ENCODE measurements around the gene IKZF1.

IKZF1 gene

GRCh38 chr7:50282813-50283605 lies 21.5 kb upstream of the IKZF1 start:
- no peak for DNase-seq (ENCODE audit: low read depth in 2 of 2, low spot score in 1 of 2)

- DNase-seq (ENCODE audit: low read depth in 2 of 2, low spot score in 1 of 2), result no peak
These were observed 20.8 kb upstream of the IKZF1 start for GRCh38 chr7:50283731-50284130.

DNA sequence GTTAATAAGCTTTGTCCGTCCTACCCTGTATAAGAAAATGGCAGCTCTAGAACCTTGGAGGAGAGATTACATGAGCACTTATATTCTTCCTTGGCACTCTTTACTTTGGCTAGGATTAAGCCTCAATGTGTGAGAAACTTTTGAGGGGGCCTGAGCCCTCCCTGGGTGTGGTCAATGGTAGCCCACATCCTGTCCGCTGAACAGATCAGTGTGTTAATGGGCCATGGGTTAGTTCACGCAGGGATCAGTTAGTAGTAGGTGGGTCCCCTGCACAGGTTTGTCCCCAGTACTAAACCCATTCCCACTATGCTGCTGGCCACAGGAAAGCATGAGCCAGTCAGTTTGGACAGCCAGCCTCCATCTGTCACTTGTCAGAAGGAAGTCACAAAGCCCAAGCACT lies 20.2 kb upstream of the IKZF1 start:
- no peak for DNase-seq (ENCODE audit: low read depth in 2 of 2, low spot score in 1 of 2)

DNA sequence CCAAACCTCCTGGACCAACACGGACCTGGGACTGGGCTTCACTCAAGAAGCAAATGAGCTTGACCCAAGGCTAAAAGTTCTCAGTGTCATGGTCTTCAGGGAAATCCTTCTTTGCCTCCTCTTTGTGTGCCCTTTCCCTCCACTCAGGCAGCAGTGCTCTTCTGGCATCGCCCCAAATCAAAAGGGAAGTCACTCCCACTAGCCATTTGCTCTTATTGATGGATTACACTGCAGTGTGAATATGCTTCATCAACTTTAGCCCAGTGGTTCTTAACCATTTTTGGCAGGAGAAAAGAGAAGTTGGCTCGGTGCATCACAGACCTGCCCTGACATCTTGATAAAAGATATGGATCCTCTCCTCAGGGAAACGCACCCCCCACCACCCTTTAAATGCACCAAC lies 19.2 kb upstream of the IKZF1 start:
- no peak for DNase-seq (ENCODE audit: low read depth in 2 of 2, low spot score in 1 of 2)

- no peak for DNase-seq (ENCODE audit: low read depth in 2 of 2, low spot score in 1 of 2)
These were observed 17.4 kb upstream of the IKZF1 start for GRCh38 chr7:50287129-50287528.

- DNase-seq (ENCODE audit: low read depth in 2 of 2, low spot score in 1 of 2), result no peak
These were observed 12.3 kb upstream of the IKZF1 start for GRCh38 chr7:50292165-50292757.

GRCh38 chr7:50292763-50293162 lies 11.8 kb upstream of the IKZF1 start:
- no peak for DNase-seq (ENCODE audit: low read depth in 2 of 2, low spot score in 1 of 2)

GRCh38 chr7:50293509-50294179 lies 10.9 kb upstream of the IKZF1 start:
- no peak for DNase-seq (ENCODE audit: low read depth in 2 of 2, low spot score in 1 of 2)

- no peak for DNase-seq (ENCODE audit: low read depth in 2 of 2, low spot score in 1 of 2)
These were observed 9.4 kb upstream of the IKZF1 start for GRCh38 chr7:50295133-50295532.

DNA sequence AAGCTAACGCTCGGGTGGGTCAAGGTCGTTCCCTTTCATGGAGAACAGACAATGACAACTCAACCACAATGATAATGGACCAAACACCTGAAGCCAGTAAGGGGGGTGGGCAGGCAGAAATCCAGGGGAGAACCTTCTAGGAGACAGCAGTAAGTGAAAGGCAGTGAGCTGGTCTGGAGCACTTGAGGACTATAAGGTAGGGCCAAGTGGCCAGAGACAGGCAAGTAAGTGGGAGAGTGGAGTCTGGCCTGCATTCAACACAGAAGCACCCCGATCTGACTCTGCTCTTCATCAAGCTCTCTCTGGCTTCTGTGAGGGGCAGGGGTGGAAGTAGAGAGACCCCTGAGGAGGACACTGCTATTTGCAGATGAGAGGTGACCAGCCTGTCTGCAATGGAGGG lies 7.7 kb upstream of the IKZF1 start:
- no peak for DNase-seq (ENCODE audit: low read depth in 2 of 2, low spot score in 1 of 2)

- no peak for DNase-seq (ENCODE audit: low read depth in 2 of 2, low spot score in 1 of 2)
These were observed 5.5 kb upstream of the IKZF1 start for GRCh38 chr7:50298811-50299562.

DNA sequence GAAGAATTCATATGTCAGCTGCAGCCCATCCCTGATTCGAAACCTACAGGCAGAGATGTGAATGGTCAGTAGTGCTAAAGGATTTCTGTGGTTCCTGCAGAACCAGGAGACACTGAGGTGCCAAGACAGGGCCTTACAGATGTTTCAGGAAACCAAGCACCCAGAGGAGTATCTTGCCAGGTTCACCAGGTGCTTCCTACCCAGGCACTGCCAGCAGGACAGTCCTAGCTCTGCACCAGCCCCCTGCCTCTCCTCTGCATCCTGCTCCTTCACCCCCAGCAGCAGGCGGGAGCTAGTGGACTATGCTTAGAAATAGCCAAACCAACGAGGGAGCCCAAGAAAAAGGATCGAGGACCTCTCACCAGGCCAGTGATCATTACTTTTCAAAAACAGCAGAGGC lies 4.2 kb upstream of the IKZF1 start:
- no peak for DNase-seq (ENCODE audit: low read depth in 2 of 2, low spot score in 1 of 2)

DNA sequence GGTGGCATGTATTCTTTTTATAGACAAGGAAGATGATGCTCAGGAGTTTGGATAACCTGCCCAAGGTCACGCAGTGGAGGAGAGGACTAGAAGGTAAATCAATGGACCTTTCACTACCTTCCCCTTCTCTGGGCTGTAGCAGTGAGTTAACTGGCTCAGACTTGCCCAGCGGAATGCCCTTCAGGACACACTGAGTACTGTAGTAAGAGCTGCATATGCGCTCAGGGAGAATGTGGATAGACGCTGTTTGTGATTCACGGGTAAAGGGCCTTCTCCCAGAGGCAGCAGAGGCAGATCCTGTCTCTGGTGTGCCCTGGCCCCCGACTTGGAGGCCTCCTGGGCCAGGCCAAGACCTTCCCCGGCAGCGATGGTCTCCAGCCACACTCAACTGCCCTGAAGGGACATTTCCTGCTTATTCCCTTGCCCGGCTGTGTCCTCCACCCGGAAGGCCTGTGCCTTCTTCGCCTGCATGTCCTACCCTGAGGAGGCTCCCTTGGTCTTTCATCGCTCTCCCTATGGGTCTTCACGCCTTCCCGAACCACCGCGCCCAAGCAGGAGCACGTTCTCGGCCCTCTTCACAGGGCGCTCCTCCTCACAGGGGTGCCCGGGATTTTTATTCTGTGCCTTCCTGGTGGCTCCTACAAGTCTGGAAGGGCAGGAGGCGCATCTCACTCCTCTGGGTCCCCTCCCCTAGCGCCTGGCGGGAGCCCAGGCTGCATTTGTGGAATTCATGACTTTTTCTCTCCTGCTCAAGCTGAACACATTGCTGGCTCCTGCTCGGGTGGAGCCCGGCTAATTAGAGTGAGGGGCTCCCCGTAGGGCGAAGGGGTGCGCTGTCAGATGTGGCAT lies 1.8 kb upstream of the IKZF1 start:
- DNase-seq (ENCODE audit: low read depth in 2 of 2, low spot score in 1 of 2), result no peak

GRCh38 chr7:50303335-50304128 lies 984 bp upstream of the IKZF1 start:
- DNase-seq (ENCODE audit: low read depth in 2 of 2, low spot score in 1 of 2), result no peak

DNA sequence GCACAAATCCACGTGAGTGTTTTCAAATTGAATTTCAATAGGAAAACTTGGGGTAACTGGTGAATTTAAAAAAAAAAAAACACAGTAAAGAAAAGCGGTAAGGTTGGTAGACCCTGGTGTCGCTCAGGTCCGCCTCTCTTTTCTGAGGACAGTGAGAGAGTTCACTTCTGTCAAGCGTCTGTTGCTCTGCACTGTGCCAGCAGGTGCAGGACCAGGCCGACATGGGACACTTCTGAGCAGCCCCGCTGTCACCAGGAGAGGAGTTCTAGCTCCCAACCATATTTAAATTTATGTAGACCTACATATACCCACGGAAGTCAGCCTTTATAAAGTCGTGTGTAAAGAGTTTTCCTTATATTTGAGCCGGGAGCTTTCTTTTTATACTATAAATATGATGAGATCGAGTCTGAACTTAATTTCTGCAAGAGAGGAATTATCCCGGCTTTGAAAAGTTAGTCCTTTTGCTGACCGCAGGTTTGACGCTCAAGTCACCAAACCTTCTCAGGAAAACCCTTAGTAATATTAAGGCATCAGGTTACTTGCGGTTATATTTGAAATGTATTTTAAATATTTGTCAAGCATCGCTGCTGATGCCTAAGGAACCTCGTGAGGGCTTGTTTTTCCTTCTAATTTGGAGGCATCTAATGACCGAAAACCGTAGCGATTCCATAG lies 531 bp downstream of the IKZF1 start:
- no peak for DNase-seq (ENCODE audit: low read depth in 2 of 2, low spot score in 1 of 2)

DNA sequence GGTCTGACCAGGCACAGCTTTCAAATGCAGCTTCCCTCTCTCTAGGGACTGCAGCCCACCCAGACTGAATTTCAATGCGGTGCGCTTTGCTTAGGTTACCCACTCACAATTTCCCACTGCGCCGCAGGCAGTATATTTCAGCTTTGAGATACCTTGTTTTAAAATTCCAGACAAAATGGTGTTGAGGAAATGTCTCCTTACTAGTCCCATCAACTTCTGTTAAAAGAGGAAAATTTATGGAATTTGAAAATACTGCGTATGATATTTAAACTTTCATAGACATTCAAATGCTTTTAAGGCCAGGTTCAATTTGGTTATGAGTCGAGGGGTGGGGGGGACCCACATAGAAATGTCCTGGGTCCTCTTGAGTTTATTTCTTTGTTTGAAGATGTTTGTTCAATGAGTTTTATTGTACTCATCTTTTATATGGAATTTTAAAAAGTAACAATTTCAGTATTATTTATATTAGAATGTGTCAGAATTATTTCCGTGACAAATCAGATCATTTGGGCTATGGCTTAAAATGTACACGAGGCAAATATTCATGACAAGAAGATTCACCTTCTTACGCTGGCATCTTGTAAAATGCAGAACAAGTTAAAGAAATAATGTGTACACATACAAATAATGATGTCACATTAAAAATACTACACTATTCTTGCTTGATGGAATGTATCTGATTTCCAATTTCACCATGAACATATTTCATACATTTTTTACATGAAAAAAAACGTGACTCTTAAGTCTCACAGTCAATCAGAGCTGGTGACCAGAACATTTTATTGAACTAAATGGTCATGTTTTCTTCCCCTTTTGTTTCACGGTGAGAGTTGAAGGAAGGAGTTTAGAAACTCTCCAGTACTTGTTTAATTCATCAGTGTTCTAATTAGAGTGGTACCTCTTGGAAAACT lies 1.3 kb downstream of the IKZF1 start:
- no peak for DNase-seq (ENCODE audit: low read depth in 2 of 2, low spot score in 1 of 2)

- DNase-seq (ENCODE audit: low read depth in 2 of 2, low spot score in 1 of 2), result no peak
These were observed 2.2 kb downstream of the IKZF1 start for GRCh38 chr7:50306494-50307367.

Measured in stimulated activated CD8-positive, alpha-beta memory T cell treated with anti-CD3 and anti-CD28 coated beads, Interleukin-4, amount 100 ng/mL, for 4 hours (primary cell).